ENCODE results near the gene GPC1. TPM values are rescaled to one million over a fixed set of nuclear protein-coding genes. Genes with fewer than 3 reads are reported as not detected.

The GPC1 gene
- total and polyA plus RNA-seq, 2 experiments from 2014 or later = 71.4 to 142 TPM

DNA sequence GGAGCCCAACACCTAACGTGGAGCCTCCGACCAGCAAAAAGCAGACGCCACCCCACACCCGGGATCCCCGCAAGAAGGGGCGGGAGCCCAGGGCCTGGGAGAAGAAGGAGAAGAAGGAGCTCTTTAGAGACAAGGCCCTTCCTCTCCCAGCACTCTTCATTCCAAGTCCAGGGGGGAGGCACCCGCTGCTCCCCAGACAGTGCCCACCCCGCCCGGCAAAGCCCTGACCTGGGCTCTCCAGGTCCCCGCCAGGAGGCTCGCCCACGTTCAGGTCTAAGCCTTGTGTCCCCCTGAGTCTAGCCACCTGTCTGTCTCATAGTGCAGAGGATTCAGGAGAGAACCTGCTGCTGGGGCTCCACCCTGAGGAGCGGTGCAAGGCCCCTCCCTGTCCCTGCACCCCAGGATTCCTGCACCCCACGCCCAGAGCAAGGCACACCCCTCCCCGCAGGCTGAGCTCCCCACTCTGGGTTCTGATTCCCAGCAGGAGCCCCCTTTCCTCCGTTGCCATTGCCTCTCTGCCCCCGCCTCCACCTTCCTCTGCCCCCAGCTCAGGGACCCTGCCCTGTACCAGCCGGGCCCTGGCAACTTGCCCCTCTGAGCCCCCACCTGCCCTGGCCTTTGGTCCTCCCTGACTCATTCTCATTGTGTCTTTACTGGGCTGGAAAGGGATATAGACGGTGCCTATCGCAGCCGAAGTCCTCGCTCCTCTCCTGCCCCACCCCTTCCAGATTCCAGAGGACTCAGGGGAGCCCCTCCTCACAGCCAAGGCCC, 33.5 kb upstream of the GPC1 start:
- no peak for TF ChIP-seq EZH2 (IDR thresholded peaks at IDR 0.05; ENCODE audit: borderline replicate concordance)
- no peak for TF ChIP-seq EZH2phosphoT487 (IDR thresholded peaks at IDR 0.05; ENCODE audit: low read depth, severe bottlenecking, unreplicated experiment)
- TF ChIP-seq, protein P1, sequence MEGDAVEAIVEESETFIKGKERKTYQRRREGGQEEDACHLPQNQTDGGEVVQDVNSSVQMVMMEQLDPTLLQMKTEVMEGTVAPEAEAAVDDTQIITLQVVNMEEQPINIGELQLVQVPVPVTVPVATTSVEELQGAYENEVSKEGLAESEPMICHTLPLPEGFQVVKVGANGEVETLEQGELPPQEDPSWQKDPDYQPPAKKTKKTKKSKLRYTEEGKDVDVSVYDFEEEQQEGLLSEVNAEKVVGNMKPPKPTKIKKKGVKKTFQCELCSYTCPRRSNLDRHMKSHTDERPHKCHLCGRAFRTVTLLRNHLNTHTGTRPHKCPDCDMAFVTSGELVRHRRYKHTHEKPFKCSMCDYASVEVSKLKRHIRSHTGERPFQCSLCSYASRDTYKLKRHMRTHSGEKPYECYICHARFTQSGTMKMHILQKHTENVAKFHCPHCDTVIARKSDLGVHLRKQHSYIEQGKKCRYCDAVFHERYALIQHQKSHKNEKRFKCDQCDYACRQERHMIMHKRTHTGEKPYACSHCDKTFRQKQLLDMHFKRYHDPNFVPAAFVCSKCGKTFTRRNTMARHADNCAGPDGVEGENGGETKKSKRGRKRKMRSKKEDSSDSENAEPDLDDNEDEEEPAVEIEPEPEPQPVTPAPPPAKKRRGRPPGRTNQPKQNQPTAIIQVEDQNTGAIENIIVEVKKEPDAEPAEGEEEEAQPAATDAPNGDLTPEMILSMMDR (IDR thresholded peaks at IDR 0.05; ENCODE audit: poor library complexity) = no peak
- no peaks in the 10 kb centered on the region for H3K36me3 ChIP-seq (replicated peaks; ENCODE audit: insufficient read depth, low read depth)
- no peak for DNase-seq (ENCODE audit: low spot score)

DNA sequence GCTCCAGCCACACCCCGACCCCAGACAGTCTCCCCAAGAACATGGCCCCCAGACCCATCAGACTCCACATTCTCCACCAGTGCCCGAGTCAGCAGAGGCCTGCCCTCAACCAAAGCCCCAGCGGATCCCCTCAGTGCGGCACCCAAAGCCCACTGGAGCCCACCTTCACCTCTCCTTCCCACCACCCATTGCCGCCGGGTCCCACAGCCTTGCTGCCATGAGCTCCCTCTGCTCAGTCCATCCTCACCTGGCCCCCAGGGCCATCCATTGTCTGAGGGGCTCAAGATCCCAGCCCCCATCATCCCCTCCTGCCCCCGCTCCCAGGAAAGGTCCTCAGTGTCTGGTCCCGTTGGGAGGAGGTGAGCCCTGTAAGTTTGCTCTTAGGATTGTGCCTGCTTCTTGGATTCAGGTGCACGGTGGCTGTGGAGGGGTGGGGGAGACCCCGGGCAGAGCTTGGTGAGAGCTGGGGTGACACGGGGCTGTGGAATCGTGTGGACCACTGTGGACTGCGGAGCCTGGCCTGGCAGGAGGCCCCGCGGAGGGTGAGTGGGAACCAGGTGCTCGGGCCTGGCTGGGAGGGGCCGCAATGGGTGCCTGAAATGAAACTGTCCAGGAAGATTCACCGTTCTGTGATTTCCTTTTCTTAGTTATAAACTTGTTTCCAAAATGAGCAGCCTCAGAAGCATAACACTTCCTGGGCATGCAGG, 32.7 kb upstream of the GPC1 start:
- TF ChIP-seq, protein P1 (IDR thresholded peaks at IDR 0.05; ENCODE audit: poor library complexity) = no peak
- no peak for TF ChIP-seq EZH2 (IDR thresholded peaks at IDR 0.05; ENCODE audit: borderline replicate concordance)
- TF ChIP-seq EZH2phosphoT487 (IDR thresholded peaks at IDR 0.05; ENCODE audit: low read depth, severe bottlenecking, unreplicated experiment) = no peak
- Histone ChIP-seq H4K20me1 (ENCODE audit: insufficient read depth, poor library complexity, severe bottlenecking) (no peaks in the 10 kb centered on the region), H3K27ac (no peak overlapping the region), H3K4me3 (no peak overlapping the region), H3K36me3 (replicated peaks; ENCODE audit: insufficient read depth, low read depth) (no peaks in the 10 kb centered on the region), H3K27me3 (no peaks in the 10 kb centered on the region), H3K9me3 (ENCODE audit: low read depth) (no peaks in the 10 kb centered on the region), H3K4me1 (ENCODE audit: insufficient read depth) (peaks cover 10% of the 10 kb centered on the region), H2AFZ (no peak overlapping the region), H3K4me2 (no peak overlapping the region), H3K79me2 (no peaks in the 10 kb centered on the region), H3K9me2 (replicated peaks; ENCODE audit: insufficient read depth) (no peaks in the 10 kb centered on the region)
- WGBS (ENCODE audit: low lambda C conversion rate, missing lambda C conversion rate) = 84% methylated on average over 17 of the region's 18 CpGs
- no peak for DNase-seq (ENCODE audit: low spot score)

More for the DNA sequence above, 33.5 kb upstream of the GPC1 start:
- Histone ChIP-seq H3K27ac (no peak overlapping the region), H3K79me2 (no peaks in the 10 kb centered on the region), H3K4me3 (no peak overlapping the region), H2AFZ (no peak overlapping the region), H4K20me1 (ENCODE audit: insufficient read depth, poor library complexity, severe bottlenecking) (no peaks in the 10 kb centered on the region), H3K9me3 (ENCODE audit: low read depth) (no peaks in the 10 kb centered on the region), H3K4me1 (ENCODE audit: insufficient read depth) (peaks cover 13% of the 10 kb centered on the region), H3K27me3 (no peaks in the 10 kb centered on the region), H3K9me2 (replicated peaks; ENCODE audit: insufficient read depth) (no peaks in the 10 kb centered on the region), H3K4me2 (no peak overlapping the region)
- 91% methylated on average over 19 of the region's 22 CpGs for WGBS (ENCODE audit: low lambda C conversion rate, missing lambda C conversion rate)

DNA sequence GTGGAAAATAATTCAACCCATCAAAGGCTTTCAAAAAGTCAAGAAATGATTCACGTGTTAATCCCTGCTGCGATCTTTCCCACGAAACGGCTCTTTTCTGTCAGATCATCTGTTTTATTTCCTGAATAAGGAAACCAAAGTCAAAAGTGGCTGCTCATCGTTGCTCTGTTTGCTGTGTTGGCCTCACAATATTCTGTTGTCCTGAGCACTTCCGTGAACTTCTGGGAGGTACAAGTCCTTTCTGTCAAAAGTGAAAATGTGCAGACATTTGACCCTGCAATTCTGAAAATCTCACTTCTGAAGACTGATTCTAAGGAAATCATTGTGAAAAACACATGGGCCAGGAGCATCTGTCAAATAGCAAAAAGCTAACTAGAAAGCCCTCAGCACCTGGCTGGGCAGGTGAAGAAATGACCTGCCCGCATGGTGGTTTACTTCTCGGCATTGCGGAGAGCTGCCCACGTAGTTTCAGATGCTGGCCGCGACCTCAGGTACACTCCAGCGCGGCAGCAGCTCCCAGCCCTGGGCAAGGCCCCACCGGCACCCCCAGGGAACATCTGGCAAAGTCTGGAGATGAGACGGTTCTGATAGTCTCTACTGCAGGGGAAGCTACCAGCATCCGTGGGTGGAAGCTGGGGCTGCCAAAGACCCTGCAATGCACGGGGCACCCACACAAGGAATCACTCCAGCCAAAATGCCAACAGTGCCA, 31.9 kb upstream of the GPC1 start:
- Histone ChIP-seq H3K4me2 (no peak overlapping the region), H3K27me3 (no peaks in the 10 kb centered on the region), H3K79me2 (no peaks in the 10 kb centered on the region), H3K9me3 (ENCODE audit: low read depth) (no peaks in the 10 kb centered on the region), H2AFZ (no peak overlapping the region), H3K36me3 (replicated peaks; ENCODE audit: insufficient read depth, low read depth) (no peaks in the 10 kb centered on the region), H4K20me1 (ENCODE audit: insufficient read depth, poor library complexity, severe bottlenecking) (no peaks in the 10 kb centered on the region), H3K27ac (no peak overlapping the region), H3K9me2 (replicated peaks; ENCODE audit: insufficient read depth) (no peaks in the 10 kb centered on the region), H3K4me1 (ENCODE audit: insufficient read depth) (peaks cover 2% of the 10 kb centered on the region), H3K4me3 (no peak overlapping the region)
- no peak for TF ChIP-seq EZH2 (IDR thresholded peaks at IDR 0.05; ENCODE audit: borderline replicate concordance)
- DNase-seq (ENCODE audit: low spot score) = no peak
- 75% methylated on average over 18 of the region's 18 CpGs for WGBS (ENCODE audit: low lambda C conversion rate, missing lambda C conversion rate)
